Mucosa of rectum (tissue), 2 donors: ENCODE measurements around the gene ZDHHC7.

Source experiments
- H3K27ac ChIP-seq, 2 donors: one replicate each; pipeline ENCODE4 v1.7.0; 2013; ENCODE audit warnings: inconsistent platforms in 2 of 2, low read depth in 2 of 2, low read length in 2 of 2
- H3K27me3 ChIP-seq, 2 donors: one replicate each; pipeline ENCODE4 v1.7.0; 2013; ENCODE audit warnings: low read length in 2 of 2; ENCODE audit not compliant: control insufficient read depth in 2 of 2, insufficient read depth in 2 of 2
- H3K36me3 ChIP-seq, 2 donors: one replicate each; pipeline ENCODE4 v1.7.0; 2013; ENCODE audit warnings: low read length in 2 of 2; ENCODE audit not compliant: control insufficient read depth in 2 of 2, insufficient read depth in 2 of 2
- H3K4me1 ChIP-seq, 2 donors: one replicate each; pipeline ENCODE4 v1.7.0; 2013; ENCODE audit warnings: low read length in 2 of 2, mild to moderate bottlenecking in 1 of 2; ENCODE audit not compliant: control insufficient read depth in 2 of 2, insufficient read depth in 2 of 2
- H3K4me3 ChIP-seq, 2 donors: one replicate each; pipeline ENCODE4 v1.7.0; 2013; ENCODE audit warnings: low read length in 2 of 2
- H3K9ac ChIP-seq, 2 donors: one replicate each; pipeline ENCODE4 v1.7.0; 2013; ENCODE audit warnings: low read length in 2 of 2, low read depth in 1 of 2, mild to moderate bottlenecking in 1 of 2
- H3K9me3 ChIP-seq, 2 donors: one replicate each; pipeline ENCODE4 v1.7.0; 2013; ENCODE audit warnings: low read length in 2 of 2; ENCODE audit not compliant: control insufficient read depth in 2 of 2
- donor health status: healthy.
- donor health status: Normal muscosa, but diverticular disease.

Gene ZDHHC7

DNA sequence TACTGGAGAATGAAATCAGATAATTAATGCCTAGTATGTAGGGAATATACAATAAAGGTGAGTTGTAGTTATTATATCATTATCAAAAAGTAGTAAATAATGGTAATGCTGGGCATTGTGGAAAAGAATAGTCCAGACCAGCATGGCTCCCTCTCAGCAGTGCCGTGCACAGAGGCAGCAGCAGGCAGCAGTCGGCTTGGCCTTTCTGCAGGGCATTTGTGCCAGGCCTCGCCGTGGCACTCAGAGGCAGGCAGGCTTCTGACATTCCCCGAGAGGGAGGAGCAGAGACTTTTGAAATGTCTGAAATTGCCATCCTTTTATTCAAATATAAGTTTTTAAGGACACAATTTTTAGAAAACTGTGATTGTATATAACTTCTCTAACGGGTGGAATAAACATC, 31.3 kb upstream of the ZDHHC7 start:
- H3K36me3 ChIP-seq, result no peaks in the 10 kb centered on the region
- H3K9ac ChIP-seq, result no peak overlapping the region
- H3K9me3 ChIP-seq, result no peaks in the 10 kb centered on the region
- H3K4me3 ChIP-seq, result no peak overlapping the region
- H3K27me3 ChIP-seq, result no peaks in the 10 kb centered on the region
- no peak overlapping the region for H3K27ac ChIP-seq
- H3K4me1 ChIP-seq, result peaks cover 11 to 14% of the 10 kb centered on the region in 2 donors

DNA sequence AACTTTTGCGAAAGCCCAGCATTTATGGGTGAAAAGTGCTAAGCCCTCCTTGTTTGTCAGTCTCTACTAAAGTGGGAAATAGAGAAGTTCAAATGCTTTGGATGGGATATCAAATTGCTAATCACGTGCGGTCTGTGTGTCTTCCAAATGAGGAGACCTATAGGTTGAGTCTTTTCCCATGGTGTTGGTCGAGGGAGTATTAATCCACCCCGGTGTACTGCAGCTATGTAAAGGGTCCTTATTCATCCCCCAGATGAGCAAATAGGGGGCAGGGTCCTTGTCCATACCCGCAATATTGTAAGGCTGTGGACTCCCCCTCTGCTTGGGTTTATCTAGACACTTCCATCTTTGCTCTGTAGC, 30.8 kb upstream of the ZDHHC7 start:
- peaks cover 7 to 9% of the 10 kb centered on the region in 2 donors for H3K4me1 ChIP-seq
- no peaks in the 10 kb centered on the region for H3K9me3 ChIP-seq
- no peaks in the 10 kb centered on the region for H3K27me3 ChIP-seq
- no peak overlapping the region for H3K27ac ChIP-seq
- H3K36me3 ChIP-seq, result no peaks in the 10 kb centered on the region
- no peak overlapping the region for H3K4me3 ChIP-seq
- H3K9ac ChIP-seq, result no peak overlapping the region

DNA sequence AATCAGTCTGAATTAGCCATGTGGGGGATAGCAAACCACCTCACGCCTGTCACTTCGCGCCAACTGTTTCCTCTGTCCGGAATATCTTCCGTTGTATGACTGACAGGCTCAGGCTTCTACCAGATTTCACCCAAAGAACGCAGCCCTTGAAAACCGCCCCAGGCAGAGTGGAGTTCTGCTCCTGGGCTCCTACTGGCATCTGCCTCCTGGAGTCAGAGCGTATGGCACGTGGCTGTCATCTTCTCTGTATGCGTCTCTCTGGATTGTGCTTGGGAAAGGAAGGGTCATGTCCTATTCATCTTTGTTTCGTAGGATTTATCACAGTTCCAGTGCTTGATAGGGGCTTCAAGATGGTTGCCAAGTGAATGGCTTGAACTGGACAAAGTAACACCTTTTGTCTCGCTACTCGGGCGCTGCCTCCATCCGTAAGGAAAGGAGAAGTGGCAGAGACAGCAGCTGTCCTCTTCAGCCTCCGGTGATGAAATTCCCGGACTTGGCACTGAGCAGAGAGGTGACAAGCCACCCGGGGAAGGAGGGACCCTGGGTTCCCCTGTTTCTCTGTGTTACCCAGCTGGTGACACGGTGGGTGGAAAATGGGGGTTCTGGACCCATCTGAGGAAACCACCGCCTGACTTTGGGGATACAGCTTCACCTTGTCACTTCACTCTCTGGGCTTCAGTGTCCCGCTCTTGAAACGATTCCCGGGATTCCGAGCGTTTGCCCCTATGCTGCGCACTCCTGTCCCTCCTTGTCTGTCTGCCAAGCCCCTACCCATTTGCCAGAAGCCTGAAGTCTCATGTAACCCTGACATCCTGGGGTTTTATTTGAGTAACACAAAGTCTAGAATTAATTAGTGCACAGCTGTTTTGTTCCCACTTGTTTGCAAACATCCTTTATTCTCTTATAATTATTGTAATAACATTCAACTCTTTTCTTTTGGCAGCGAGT, 30.2 kb upstream of the ZDHHC7 start:
- Histone ChIP-seq H3K4me1 (peaks cover 2 to 3% of the 10 kb centered on the region in 2 donors), H3K4me3 (no peak overlapping the region), H3K27me3 (no peaks in the 10 kb centered on the region), H3K36me3 (no peaks in the 10 kb centered on the region), H3K9ac (no peak overlapping the region), H3K27ac (no peak overlapping the region), H3K9me3 (no peaks in the 10 kb centered on the region)

DNA sequence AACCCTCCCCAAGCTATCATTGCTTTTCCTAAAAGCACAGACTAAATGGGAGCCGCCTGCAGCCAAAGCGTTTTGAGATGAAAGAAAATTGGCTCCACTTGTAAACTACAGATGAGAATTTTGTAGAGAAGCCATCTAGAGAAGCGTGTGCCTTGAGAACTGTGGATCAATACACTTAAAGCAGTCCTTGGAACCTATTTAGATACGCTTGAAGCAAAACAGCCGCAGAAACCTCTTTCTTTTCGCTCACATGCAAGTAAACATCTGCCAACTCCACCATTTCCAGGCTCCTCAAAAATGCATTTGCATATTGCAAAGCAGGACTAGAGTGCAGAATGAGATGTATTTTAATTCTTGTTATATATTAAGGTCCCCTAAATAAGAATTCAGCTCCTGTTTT, 29.4 kb upstream of the ZDHHC7 start:
- H3K4me1 ChIP-seq, result no peaks in the 10 kb centered on the region
- H3K9ac ChIP-seq, result no peak overlapping the region
- H3K27ac ChIP-seq, result no peak overlapping the region
- no peak overlapping the region for H3K4me3 ChIP-seq
- H3K27me3 ChIP-seq, result no peaks in the 10 kb centered on the region
- H3K36me3 ChIP-seq, result no peaks in the 10 kb centered on the region
- no peaks in the 10 kb centered on the region for H3K9me3 ChIP-seq

GRCh38 chr16:85037721-85038120, 26.4 kb upstream of the ZDHHC7 start:
- Histone ChIP-seq H3K27ac (no peak overlapping the region), H3K4me3 (no peak overlapping the region), H3K36me3 (no peaks in the 10 kb centered on the region), H3K4me1 (no peaks in the 10 kb centered on the region), H3K9me3 (no peaks in the 10 kb centered on the region), H3K9ac (no peak overlapping the region), H3K27me3 (no peaks in the 10 kb centered on the region)

DNA sequence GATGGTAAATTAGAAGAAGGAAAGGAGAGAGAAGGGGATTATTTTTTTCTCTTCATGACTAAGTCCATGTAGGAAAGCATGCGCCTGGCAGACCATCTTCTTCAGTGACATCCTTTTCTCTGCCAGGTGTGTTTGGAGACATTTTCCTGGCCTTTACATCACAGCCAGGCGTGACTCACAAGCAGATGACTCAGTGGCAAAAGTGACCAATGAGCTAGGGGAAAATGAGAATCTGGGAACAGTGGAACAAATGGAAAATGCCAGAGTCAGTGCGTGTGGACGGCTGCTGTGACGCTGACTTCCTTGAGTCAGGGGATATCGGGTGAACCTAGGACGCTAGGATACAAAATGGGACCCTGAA, 25.7 kb upstream of the ZDHHC7 start:
- no peaks in the 10 kb centered on the region for H3K9me3 ChIP-seq
- no peaks in the 10 kb centered on the region for H3K27me3 ChIP-seq
- H3K9ac ChIP-seq, result no peak overlapping the region
- no peak overlapping the region for H3K4me3 ChIP-seq
- no peak overlapping the region for H3K27ac ChIP-seq
- no peaks in the 10 kb centered on the region for H3K4me1 ChIP-seq
- H3K36me3 ChIP-seq, result peaks cover 0 to 2% of the 10 kb centered on the region in 2 donors

DNA sequence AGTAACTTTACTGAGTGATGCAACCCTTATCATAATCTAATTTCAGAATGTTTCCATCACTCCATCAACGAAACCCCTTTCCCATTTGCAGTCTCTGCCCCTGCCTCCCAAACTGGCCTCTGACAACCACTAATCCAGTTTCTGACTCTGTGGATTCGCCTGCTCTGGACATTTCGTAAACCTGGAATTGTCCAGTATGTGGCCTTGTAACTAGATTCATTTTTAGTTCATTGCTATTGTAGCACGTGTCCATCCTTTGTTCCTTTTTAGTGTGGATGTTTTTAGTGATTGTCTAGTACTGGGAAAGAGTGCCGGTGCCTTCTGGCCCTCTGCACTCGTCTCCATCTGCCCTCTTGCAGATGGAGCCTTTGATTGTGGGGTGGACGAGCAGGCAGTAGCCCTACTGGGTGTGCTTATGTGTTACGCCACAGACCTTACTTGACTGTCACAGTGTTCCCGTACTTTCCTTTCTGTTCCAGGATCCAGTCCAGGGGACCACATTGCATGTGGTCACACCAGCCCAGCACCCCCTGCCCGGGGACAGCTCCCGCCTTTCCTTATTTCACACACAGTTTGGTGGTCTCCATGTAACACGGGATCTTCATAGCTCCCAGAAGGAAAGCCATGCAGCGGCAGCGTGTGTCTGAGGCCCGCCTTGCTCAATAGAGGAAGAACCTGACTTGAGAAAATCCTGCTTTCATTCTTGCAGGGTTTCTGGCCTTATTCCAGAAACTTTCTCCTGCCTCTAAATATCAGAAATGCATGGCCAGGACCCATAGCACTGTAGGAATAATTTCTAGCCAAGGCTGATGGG, 25.1 kb upstream of the ZDHHC7 start:
- H3K4me1 ChIP-seq, result no peaks in the 10 kb centered on the region
- H3K9me3 ChIP-seq, result no peaks in the 10 kb centered on the region
- H3K36me3 ChIP-seq, result peaks cover 1 to 7% of the 10 kb centered on the region in 2 donors
- no peaks in the 10 kb centered on the region for H3K27me3 ChIP-seq
- no peak overlapping the region for H3K4me3 ChIP-seq
- H3K27ac ChIP-seq, result no peak overlapping the region
- no peak overlapping the region for H3K9ac ChIP-seq

GRCh38 chr16:85034591-85035433, 23.5 kb upstream of the ZDHHC7 start:
- H3K4me1 ChIP-seq, result peaks cover 2 to 14% of the 10 kb centered on the region in 2 donors
- H3K9ac ChIP-seq, result no peak overlapping the region
- peaks cover 3 to 7% of the 10 kb centered on the region in 2 donors for H3K36me3 ChIP-seq
- no peak overlapping the region for H3K4me3 ChIP-seq
- no peaks in the 10 kb centered on the region for H3K9me3 ChIP-seq
- no peak overlapping the region for H3K27ac ChIP-seq
- H3K27me3 ChIP-seq, result no peaks in the 10 kb centered on the region

DNA sequence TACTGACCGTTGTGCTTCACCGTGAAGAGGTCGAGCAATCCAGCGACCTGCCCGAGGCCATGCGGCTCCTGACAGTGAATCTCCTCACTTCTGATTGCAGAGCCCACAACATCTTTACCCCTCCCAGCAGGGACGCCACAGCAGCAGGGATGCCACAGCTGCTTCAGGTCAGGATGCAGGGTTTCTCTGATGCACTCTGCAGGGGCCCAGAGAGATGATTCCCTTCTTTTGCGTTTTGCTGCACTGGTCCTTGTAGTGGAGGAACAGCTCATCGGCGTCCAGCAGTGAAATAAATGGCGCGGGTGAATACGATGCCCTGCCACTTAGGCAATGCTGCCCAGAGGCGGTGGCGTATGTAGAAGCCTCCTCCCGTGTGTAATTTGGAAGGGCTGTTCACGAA, 21.8 kb upstream of the ZDHHC7 start:
- no peaks in the 10 kb centered on the region for H3K27me3 ChIP-seq
- H3K4me3 ChIP-seq, result no peak overlapping the region
- H3K36me3 ChIP-seq, result peaks cover 3 to 7% of the 10 kb centered on the region in 2 donors
- H3K9me3 ChIP-seq, result no peaks in the 10 kb centered on the region
- no peak overlapping the region for H3K9ac ChIP-seq
- no peak overlapping the region for H3K27ac ChIP-seq
- H3K4me1 ChIP-seq, result peaks cover 18 to 30% of the 10 kb centered on the region in 2 donors
